Activated CD8-positive, alpha-beta memory T cell treated with anti-CD3 and anti-CD28 coated beads, Interleukin-2, amount 50 U/mL, for 4 hours (primary cell): Measurements from ENCODE around the gene PMP22.

Experiments
- DNase-seq: peaks from one replicate; pipeline ENCODE4 v3.0.0-alpha.2; 2020

The PMP22 gene

DNA sequence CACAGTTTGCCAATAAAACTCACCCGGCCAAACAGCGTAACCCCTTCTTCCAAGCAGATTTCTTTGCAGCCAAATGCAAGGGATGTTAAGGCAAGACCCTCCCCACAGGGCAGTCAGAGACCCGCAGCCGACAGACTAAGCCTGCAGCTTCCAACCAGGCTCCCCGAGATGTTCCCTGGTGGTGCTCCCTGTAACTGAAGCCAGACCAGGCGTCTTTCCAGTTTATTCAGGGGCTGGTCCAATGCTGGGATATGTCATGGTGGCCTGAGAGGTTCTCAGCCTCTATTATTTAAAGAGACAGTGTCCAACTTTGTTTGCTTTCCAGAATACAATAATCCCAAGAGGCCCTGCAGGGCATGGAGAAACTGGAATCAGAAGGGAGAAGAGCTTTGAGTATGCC is at the start of gene PMP22:
TSS of gene PMP22 (minus strand) at position 196 of the 400 bp plus-strand sequence. CDS start 4,599 bp downstream, outside the sequence.
- DNase-seq = no peak

DNA sequence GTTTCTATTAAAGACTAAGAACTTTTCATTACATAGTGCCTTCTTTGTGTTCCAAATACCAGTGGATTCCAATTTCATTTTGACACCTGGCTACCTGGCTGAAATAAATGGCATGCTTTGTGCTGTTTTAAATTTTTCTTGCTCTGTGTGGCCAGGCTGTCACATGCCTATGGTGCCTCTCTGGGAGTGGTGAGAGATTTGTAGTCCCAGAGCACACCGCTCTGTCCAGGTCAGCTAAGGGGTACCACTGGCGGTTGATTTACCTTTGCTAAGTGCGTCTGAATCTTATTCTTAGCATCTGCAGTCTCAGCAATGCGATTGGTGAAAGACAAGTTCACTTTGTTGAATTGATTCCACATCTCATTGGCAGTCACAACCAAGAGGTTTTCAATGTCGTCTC is 46.9 kb upstream of the PMP22 start:
- DNase-seq = no peak

- no peak for DNase-seq
Observed at GRCh38 chr17:15309793-15310192, 44.7 kb upstream of the PMP22 start.

GRCh38 chr17:15309236-15309635 is 44.1 kb upstream of the PMP22 start:
- no peak for DNase-seq

DNA sequence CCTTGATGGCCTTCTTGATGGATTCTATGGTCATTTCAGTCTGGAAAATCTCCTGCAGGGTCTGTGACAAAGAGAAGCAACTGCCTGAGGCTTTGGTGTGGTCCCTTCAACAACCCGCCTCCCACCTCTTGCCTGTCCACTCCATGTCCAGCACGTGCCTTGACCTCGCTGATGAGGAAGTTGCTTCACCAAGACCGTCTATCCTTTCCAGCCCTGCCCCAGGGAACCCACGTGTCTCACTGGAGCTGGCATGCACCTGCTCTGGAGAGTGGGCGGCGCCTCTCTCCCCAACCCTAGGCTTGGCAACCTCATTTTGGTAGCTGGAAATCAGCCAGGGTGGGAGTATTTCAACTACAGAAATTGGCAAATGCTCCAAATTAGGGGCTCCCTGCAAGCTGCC is 43.6 kb upstream of the PMP22 start:
- DNase-seq = no peak

- DNase-seq = no peak
Observed at GRCh38 chr17:15307710-15308111, 42.6 kb upstream of the PMP22 start.

DNA sequence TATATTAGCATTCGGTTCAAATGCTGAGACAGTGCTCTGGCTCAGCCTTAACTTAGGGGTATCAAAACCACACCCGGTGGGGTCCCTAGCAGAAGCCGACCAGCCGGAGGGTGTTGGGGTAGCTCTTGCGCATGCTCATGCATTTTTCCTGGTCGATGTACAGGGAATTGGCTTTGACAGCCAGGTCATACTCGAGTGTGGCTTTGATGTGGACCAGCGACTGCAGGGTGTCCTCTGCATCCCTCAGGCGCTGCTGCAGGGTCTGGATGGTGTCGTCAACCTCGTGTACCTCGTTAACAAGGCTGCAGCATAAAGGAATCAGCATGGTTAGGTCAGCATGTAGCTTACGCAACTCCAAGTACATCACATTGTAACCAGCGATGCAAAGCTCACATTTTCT is 38.7 kb upstream of the PMP22 start:
- DNase-seq = no peak

DNA sequence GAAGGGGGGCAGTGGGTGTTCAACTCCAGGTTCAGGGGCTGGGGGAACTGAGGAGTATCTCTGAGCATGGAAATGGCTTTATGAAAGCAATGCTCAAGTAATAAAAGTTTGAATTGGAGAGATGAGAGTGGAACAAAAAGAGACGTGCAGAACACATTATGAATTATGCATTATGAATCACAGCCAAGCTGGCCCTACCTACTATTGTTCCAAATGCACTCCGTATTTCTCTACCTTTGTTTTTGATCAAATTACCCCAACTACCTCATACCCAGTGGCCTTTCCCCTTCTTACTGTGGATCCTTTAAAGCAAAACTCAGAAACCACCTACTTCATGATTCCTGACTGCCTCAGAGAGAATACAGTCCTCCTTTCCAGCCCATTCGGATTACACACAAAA is 38.1 kb upstream of the PMP22 start:
- DNase-seq = no peak

DNA sequence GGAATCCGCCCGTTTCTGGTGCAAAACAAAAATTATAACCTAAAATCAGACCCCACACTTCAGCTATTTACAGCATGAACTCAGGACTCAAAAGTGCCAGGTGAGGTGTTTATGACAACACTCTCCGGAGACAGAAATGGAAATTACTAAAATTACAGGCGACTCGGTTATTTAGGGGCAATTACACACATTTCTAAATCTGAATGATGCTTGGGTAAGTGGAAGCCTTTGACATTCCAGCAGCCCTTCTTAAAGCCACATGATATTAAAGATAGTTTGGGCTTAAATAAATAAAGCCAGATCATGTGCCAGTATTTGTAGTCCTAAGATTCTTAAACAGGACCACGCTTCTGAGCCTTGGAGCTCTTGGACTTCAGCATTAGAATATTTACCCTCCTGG is 36.7 kb upstream of the PMP22 start:
- no peak for DNase-seq

DNA sequence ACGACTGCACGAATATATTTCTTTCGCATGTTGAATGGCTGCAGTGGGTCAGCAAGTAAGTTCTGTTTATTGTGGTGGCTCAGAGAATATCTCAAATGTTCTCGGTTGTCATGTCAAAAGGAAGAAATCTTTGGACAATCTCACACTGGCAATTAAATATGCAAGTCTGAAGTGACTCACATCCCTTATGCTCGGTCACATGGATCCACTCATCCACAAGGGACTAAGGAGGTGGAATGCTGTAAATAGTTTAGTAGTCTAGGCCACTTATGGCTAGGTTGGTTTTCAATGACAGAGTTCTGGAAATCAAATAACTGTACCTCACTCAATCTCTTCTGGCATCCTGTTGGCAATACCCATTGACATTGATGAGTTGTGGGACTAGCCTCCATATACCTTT is 33.0 kb upstream of the PMP22 start:
- no peak for DNase-seq

- no peak for DNase-seq
Observed at GRCh38 chr17:15293558-15293957, 28.4 kb upstream of the PMP22 start.

DNA sequence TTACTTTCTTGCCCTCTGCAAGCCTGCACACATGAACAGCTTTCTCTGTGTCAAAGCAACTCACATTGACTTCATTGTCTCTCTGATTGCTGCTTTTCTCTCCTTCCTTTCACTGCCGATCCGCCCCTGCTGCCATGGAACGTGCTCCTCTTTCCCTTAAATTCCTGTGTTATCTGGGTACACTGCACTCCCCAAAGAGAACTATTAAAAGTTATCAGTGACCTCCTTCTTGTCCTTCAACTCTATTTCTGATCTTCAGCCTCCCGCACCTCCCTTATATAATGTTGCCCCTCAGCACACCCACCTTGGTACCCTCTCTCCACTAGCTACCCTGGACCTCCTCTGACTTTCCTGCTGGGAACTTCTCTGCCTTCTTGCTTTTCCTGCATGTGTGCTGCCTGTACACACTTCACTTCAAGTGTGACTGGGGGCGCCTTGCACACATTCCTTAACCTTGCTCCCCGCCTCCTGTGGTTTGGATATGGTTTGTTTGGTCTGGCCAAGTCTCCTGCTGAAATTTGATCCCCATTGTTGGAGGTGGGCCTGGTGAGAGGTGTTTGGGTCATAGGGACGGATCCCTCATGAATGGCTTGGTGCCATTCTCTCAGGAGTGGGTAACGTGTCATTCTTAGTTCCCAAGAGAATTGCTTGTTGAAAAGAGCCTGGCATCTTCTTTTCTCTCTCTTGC is 26.7 kb upstream of the PMP22 start:
- DNase-seq = no peak

DNA sequence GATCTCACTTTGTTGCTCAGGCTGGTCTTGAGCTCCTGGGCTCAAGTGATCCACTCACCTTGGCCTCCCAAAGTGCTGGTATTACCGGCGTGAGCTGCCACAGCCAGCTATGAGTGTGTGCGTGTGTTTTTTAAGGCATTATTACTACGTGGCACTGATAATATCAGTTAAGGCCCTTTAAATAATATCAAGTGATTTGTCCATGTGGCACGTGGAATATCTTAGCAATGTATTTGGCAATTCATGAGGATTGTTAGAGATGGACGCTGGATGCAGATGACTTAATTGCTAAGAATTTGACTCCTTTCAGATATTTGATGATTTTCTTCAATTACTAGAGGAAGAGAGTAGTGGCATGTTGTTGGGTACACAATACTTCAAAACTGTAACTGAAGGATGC is 25.5 kb upstream of the PMP22 start:
- DNase-seq = no peak

DNA sequence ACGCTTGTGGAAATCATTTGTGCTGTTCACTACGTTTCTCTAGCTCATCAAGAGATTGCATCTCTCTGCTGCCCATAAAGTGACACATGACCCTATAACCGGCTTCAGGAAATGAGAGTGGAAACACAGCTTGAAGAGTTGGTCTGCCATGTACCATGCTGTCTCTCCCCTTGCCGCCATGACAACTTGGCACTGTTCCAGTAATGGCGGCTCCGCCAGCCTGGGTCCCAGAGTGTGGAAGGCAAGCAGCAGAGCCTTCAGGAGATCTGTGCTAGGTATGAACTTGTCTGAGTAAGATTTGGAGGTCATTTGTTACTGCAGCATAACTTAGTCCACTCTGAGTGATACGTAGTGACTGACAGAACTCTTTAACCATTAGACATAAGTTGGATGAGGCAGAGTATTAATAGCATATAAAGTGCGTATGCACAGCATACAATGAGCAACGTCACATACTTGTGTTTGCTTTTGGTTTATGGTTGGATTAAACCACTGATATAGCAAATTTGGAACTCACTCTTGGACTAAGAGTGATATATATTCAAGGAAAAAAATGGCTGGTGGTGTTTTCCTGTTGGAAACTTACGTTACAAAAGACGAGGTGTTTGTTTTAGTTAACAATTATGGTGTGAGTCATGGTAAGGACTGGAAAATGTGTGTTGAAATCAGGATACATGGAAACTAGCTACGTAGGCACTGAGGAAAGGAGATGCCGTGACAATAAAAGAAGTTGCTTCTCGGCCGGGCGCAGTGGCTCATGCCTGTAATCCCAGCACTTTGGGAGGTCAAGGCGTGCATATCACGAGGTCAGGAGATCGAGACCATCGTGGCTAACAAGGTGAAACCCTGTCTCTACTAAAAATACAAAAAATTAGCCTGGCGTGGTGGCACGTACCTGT is 24.4 kb upstream of the PMP22 start:
- no peak for DNase-seq

- no peak for DNase-seq
Observed at GRCh38 chr17:15288859-15289258, 23.7 kb upstream of the PMP22 start.

- DNase-seq = no peak
Observed at GRCh38 chr17:15287538-15288267, 22.6 kb upstream of the PMP22 start.

GRCh38 chr17:15285466-15285865 is 20.3 kb upstream of the PMP22 start:
- DNase-seq = no peak

GRCh38 chr17:15284537-15284936 is 19.4 kb upstream of the PMP22 start:
- no peak for DNase-seq

- DNase-seq = no peak
Observed at GRCh38 chr17:15284107-15284506, 19.0 kb upstream of the PMP22 start.

GRCh38 chr17:15281909-15282308 is 16.8 kb upstream of the PMP22 start:
- no peak for DNase-seq

GRCh38 chr17:15278924-15279477 is 13.9 kb upstream of the PMP22 start:
- DNase-seq = no peak

- no peak for DNase-seq
Observed at GRCh38 chr17:15278380-15278779, 13.3 kb upstream of the PMP22 start.

- DNase-seq = no peak
Observed at GRCh38 chr17:15274017-15274416, 8.9 kb upstream of the PMP22 start.
